GM18517 (cell line): Measurements from ENCODE around the gene PEF1.

Experiments used
- ATAC-seq: cut with Tn5 transposase; IDR thresholded peaks from one replicate; pipeline ENCODE4 v1.9.1; 2021; ENCODE audit warnings: mild to moderate bottlenecking, moderate library complexity; ENCODE audit not compliant: unreplicated experiment

The PEF1 gene, protein sequence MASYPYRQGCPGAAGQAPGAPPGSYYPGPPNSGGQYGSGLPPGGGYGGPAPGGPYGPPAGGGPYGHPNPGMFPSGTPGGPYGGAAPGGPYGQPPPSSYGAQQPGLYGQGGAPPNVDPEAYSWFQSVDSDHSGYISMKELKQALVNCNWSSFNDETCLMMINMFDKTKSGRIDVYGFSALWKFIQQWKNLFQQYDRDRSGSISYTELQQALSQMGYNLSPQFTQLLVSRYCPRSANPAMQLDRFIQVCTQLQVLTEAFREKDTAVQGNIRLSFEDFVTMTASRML

DNA sequence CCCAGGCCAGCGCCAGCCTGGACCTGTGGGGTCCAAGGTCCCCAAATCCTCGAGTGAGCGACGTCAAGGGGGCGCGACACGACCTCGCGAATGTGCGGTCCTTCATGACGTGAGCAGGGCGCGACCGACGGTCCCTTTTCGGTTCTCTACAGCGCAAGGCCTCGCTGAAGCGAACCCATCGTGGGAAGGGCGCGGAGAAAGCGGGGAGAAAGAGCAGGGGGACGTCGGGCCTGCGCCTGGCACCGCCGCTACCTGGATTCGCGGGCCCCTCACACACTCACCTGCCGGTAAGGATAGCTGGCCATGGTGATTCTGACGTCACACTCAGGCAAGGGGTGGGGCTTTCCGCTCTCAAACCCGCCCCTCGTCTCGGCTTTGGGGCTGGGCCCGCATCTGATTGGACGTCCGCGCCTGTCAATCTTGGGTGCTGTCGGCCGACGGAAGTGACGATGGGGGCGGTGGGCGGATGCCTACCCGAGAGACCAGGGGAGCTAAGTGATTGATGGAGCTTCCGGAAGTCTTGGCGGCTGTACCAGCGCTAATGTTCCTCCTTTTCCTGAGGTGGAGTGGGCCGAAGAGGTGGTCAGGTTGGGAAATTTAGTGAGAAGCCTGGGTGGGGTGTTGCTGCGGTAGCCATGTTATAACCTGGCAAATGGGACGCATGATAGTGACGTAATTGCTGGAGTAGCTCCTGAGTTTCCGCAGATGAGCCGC, at the start of gene PEF1:
PEF1 (minus strand) TSS at position 317 of the 714 bp plus-strand sequence; CDS start at position 305, 12 bp downstream.
- ATAC-seq = peak; percentile 92

DNA sequence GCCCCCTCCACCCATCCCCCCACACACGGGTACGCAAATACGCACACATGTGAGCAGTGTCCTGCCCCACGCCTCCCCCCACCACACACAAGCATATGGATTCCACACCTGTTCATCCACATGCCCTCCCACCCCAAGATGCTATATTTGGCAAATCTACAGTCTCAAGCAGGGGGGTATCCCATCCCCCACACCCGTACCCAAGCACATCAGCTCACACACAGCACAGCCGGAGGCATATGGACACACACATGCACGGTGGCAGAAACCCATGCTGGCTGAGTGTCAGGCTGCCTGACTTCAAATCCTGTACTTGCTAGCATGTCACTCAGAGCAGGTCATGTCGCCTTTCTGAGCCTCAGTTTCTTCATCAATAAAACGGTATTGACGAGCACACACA, 48.6 kb upstream of the PEF1 start:
- ATAC-seq = no peak

DNA sequence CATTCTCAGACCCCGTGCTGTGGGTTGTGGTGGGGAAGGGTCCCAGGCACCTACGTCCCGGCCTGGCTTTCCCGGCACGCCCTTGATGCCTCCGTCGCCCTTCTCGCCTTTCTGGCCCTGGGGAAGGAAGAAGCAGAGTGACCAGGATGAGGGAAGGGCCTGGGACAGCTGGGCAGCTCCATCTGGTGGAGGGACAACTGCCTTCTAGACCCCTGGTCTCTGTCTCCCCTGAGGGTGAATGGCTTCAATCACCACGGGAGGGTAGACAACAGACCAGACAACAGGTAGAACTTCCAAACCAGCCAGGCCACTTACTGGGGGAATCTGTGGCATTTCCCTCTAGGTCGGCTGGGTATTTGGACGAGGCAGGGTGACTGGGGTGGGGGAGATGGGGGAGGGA, 47.3 kb upstream of the PEF1 start:
- ATAC-seq = no peak

DNA sequence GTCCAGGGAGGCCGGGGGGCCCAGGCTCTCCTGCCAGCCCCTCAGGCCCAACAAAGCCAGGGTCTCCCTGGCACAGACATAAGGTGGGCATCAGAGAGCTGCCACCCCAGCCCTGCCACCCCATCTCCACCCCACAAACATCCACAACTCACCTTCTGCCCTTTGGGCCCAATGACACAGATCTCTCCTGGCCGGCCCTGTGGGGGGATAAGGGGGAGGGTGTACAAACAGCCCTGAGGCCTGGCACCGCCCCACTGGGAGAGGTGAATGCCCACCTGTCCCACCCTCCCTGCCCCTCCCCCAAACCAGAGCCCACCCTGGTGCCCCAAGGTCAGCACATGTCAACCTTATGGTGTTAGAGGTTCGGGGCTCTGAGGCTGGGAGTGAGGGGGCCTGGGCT, 46.8 kb upstream of the PEF1 start:
- ATAC-seq = no peak

DNA sequence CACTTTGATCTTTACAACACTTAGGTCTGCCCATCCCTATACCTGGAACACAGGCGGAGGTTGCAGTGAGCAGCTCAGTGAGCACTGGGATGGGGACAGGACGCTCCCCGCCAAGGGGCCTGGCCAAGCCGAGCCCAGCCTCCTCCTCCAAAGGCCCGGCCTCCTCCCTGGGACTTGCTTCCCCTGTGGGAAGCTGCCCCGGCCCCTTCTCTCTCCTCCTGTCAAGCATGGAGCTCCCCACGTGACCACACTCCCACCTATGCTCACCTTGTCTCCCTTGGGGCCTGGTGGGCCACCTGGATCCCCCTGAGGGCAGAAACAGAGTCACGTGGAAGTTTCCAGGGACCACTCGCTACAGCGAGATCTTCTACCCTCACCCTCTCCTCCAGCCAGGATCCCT, 46.2 kb upstream of the PEF1 start:
- no peak for ATAC-seq

DNA sequence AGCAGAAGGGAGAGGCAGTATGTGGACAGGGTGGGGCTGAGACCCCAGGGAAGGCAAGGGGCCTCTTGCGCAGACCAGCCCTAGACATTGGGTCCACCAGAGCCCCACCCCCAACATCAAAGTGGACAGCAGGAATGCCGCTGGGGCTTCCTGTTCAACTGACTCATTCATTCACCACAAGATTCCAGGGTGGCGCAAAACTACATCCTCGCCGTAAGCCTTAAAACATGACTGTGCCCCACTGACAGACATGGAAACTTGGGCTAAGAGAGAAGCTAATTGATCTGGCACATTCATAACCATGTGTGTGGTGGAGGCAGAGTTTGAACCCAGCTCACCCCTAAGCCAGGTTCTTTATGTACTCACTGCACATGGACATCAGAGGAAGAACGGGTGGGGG, 45.2 kb upstream of the PEF1 start:
- no peak for ATAC-seq

DNA sequence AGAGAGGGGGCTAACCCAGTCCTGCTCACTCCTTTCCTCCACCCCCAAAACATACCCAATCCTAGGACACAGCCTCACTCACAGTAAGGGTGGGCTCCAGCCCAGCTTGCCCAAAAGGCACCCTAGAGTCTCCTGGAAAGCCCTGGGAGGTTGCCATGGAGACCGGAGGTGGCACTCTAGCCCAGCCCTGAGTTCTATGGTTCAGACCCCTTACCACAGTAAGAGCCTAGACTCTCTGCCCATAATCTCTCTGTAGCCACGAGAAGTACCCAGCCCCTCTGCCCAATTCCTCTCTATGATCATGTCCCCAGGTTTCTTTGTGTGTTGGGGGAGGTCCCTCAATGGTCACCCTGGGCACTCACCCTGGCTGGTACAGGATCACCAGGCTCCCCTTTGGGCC, 44.7 kb upstream of the PEF1 start:
- no peak for ATAC-seq

DNA sequence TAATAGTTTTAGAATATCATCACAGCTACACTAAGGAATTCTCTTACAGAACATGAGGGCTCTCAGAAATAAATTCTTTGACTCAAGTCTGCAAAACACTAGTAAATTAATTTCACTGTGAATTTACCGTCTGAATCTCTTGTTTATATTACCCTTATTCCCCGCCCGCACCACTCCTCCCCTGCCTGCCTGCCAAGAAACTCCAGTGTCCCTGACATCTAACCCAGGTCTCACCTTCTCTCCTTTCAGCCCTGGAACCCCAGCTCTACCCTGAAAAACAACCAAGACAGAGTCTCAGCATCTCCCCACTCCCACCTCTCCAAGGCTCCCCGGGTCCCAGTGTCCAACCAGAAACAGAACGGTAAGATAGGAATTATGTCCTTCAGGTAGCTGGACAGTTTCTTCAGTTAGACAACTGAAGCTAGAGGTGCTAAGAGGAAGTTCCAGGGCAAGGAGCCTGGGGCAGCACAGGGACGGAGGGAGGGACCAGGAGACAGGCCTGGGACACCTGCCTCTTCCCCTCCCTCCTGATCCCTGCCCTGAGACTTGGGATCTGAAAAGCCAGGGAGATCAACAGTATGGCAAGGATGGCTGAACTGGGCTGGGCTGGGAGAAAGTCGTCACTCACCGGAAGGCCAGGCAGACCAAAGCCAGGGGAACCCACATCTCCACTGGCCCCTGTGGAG, 43.7 kb upstream of the PEF1 start:
- ATAC-seq = no peak

DNA sequence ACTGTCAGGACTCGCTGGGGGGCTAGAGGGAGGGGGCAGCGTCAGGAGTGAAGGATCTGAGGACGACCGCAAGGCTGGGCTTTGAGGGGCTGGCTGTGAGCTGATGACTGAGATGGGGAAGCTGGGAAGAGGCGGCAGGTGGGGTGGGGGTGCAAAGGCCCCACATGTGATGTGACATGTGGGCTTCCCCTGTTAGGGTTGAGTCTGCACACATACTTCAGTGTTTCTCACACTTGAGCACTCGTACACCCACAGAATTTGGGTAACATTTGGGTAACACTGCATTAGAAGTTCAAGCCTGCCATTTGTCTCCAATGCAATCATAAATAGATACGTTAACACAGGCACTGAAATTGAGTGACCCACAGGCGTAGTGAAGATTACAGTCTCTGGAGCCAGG, 42.9 kb upstream of the PEF1 start:
- ATAC-seq = no peak

DNA sequence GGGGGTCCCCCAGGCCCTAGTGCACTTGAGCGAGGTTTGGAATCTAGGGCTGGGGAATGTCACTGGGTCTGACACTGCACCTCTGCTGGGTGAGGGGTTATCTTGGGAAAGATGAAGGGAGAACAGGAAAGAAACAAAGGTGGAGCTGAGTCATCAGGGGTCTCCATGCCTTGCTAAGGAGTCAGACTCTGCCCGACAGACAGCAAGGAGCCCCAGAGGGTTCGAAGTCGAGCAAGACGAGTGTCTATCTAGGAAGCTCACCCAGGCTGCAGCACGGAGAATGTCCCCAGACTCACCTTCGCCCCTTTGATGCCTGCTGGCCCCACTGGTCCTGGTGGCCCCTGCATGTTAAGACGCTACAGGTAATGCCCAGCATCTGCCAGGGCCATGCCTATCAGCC, 41.1 kb upstream of the PEF1 start:
- ATAC-seq = no peak

DNA sequence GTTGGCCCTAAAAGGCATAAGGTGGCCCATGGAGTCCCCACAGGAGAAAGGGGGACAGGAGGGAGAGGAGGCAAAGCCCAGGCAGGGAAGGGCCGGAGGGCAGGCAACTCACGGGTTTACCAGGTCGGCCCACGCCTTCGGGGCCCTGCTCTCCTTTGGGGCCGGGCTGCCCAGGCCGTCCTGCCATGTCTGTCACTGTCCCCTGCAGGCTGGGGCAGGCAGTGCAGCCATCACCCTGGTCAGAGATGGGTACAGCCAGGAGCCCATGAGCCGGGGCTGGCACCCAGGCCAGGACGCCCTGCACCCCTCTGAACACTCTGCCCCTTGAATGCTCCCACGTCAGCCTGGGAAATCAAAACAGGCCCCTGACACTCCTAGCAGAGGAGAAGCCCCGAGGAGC, 39.3 kb upstream of the PEF1 start:
- no peak for ATAC-seq

DNA sequence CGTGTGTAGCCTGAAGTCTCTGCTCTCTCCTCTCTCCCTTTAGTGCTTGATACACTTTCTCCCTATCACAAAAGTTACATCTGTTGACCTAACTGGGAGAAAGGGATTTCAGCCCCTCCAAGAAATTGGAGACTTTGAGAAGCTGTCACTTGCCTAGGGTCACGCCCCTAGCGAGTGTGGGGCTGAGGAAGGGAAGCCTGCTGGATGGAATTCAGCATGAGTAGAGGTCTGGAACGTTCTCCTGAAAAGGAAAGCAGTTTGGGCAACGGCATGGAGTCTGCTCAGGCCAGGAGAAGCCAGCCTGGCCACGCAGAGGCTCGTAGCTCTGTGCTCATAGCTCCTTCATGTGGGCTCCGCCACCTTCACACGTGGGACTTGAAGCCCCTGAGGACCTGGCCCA, 36.7 kb upstream of the PEF1 start:
- ATAC-seq = no peak

DNA sequence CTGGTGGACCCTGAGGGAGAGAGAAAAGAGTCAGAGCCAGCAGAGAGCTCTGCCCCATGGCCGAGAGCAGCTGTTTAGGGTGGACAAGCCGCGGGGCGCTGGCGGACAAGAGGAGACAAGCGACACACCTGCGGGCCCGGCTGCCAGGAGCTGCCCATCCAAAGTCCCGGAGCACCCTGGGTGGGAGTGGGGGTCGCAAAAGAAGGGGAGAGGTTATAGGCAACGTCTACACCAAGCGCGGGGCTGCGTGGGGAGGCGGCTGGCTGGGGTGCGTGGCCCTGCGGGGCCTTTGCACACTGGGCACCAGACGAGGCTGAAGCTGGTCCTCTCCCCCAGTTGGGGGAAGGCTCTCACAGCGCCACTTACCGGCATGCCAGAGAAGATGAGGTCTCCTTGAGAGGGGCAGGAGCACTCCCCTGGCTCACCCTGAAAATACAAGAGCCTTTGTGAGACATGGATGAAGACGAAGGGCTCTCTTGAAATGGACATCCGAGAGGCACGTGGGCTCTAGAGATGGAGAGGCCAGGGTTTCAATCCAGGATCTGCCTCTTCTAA, 35.1 kb upstream of the PEF1 start:
- ATAC-seq = no peak

DNA sequence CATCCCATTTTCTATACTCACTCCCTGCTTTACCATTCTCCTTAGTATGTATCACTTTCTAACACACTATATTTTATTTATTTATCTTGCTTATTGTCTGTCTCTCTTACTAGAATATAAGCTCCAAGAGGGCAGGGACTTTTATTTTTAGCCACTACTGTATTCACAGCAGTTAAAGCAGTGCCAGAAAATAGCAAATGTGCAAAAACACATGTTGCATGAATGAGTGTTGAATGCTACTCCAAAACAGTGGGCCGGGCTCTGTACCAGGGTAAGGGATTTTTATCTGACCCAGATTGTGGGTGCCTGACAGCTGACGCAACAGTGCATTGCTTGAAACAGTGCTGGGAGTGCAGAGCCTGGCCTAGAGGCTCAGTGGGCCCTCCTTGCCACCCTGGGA, 34.4 kb upstream of the PEF1 start:
- ATAC-seq = no peak

DNA sequence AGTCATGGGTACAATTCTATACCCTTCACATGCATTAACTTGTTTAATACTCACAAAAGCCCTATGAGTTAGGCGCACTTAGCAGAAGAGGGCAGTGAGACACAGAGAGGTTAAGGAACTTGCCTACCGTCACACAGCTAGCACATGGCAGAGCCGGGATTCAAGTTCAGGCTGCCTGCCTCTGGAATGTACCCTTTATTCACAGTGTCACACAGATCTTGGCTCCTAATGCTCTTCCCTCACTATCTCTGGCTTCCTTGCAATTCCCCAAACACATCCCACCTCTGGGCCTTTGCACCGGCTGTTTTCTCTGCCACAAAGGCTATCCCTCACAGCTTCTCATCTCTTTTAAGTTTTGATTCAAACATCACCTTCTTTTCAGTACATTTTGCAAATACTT, 34.0 kb upstream of the PEF1 start:
- no peak for ATAC-seq

DNA sequence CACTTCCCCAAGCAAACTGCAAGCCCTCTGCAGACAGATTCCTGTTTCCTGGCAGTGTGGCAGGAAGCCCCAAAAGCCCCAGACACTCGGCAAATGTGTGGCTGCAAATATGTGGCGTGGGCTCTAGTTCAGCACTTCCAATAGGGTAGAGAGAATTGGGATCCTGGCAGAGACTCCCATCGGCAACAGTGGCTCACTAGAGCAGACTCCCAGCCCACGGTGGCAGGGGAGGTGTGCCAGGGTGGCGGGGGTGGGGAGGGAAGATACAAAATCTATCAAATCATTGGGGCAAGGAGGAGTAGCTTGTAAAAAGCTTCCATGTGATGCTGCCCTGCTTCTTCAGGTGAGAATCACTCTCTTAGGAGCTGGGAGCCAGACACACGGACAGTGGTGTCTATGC, 33.3 kb upstream of the PEF1 start:
- no peak for ATAC-seq

DNA sequence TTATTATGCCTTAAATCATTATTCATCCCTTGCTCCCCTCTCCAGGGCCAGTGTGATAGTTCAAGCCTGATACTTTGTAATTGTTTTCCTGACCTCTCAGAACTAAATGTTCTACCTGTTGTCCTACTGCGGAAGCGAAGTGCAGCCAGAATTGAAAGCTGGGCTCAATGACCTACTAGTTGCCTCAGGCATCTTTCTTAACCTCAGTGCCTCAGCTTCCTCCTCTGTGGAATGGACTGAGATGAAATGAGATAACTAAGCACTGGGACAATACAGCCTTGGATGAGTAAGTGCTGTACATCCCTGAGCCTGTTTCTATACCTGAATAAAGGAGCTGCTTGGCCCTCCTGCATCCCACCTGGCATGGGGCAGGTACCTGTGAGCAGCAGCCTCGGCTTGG, 32.7 kb upstream of the PEF1 start:
- ATAC-seq = no peak

DNA sequence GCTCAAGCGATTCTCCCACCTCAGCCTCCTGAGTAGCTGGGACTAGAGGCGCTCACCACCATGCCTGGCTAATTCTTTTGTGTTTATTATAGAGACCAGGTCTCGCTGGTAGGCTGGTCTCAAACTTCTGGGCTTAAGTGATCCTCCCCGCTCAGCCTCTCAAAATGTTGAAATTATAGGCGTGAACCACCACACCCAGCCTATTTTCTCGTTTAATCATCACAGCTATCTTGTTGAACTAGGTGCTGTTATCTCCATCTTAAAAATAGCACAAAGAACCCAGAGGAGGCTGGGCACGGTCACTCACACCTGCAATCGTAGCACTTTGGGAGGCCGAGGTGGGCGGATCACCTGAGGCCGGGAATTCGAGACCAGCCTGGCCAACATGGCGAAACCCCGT, 31.1 kb upstream of the PEF1 start:
- ATAC-seq = no peak

DNA sequence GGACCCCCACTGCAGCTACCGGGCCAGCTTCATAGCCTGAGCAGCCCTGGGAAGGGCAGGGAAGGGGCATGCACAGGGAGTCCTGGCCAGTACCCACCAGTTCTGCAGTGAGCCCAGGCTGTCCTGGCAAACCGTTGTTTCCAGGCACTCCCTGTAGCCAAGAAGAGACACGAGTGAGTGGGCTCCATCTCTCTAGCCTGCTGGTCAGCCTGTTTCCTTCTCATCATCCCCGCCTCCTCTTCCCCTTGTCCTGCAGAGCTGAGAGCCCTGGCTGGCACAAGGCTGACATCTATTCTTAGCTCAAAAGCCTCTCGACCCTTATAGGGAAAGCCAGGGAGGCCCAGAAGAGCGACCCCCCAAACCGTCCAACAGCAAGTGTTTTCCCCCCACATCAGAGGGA, 30.5 kb upstream of the PEF1 start:
- ATAC-seq = no peak

DNA sequence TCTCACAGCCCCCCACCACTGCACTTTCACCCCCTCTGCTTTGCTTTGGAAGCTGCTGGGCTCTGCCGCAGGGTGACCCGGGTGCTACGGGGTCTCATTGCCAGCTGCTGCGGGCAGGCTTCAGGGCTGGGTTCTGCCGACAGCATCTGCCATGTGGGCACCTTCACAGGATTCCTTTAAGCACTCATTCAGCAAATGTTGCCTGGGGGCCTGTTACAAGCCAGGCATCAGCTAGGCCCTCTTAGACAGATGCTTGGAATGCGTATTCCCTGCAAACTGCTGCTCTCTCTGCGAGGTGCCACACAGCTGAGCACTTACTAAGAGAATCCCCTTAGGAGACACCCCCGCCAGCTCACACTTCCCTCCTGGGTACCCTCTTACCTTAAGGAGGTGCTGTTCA, 29.9 kb upstream of the PEF1 start:
- ATAC-seq = no peak

DNA sequence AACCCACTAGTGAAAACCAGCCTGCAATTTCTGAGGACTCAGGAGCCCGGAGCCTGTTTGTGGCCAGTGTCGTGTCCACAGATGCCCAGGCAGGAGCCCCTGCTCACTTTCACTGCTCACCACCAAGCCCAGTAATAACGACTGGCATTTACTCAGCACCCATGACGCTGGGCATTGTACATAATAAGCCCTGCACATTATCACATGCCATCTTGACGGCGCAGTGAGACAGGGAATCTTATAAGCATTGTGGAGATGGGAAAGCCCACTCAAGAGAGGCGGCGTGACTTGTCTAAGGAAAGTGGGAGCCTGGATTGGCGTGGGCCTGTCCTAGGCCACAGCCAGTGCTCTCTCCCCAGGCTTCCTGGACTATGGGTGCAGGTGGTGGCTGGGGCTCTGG, 28.8 kb upstream of the PEF1 start:
- ATAC-seq = no peak

DNA sequence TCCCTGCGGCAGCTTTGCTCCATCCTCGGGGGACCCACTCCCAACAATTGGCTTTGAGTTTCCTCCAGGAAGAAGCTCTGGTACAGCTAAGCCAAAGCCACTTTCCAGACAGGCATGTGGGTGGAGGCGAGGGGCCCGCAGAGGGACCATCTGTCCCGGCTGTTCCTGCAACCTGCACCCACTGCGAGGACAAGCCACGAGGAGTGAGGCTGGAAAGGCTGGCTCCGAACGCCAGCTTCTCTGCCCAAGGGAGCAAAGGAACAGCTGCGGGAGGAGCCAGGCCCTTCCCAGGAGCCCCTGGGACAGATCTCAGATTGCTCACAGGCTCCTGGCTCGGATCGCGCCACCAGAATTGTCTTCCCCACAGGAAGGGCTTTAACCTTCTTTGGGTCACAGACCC, 28.3 kb upstream of the PEF1 start:
- ATAC-seq = no peak
